ENCODE measurements around the gene GNB1L.
"Not testable (repeated sequence)": the region's sequence is repeated elsewhere in the genome, so short reads cannot be mapped to it uniquely, and the experiment has no call there.

Gene GNB1L

DNA sequence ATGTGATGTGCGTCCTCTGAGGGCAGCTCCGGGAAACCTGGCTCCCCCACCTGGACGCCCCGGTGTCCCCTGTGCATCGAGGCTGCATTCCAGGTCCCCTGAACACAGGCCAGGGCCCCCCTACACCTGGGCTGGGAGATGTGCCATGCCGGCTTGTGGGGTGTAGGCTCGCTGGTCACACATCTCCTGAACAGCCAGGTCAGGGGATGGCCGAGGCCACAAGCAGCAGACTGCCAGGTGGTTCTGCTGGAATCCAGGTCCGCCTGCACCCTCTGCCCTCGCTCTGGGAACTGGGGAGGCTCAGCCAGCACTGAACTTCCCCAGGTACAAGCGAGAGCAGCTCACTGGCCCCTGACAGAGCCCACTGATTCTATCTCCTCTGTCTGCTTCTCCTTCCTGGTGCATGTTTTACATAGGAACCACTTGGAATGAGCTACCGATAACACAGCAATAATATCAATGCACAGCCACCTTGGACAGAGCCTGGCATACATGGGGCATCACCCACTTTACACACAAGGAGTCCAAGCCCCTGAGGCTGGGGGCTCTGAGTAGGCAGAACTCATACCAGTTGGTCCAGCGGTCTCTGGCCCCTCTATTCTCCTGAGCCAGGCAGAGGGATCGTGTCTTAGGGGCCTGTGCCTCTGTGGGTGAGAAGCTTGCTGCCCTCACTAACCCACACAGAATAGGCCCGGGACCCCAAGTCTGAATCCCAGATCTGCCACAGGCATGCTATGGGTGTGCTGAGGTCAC, 47.3 kb downstream of the GNB1L start:
- no peak for FAIRE-seq

DNA sequence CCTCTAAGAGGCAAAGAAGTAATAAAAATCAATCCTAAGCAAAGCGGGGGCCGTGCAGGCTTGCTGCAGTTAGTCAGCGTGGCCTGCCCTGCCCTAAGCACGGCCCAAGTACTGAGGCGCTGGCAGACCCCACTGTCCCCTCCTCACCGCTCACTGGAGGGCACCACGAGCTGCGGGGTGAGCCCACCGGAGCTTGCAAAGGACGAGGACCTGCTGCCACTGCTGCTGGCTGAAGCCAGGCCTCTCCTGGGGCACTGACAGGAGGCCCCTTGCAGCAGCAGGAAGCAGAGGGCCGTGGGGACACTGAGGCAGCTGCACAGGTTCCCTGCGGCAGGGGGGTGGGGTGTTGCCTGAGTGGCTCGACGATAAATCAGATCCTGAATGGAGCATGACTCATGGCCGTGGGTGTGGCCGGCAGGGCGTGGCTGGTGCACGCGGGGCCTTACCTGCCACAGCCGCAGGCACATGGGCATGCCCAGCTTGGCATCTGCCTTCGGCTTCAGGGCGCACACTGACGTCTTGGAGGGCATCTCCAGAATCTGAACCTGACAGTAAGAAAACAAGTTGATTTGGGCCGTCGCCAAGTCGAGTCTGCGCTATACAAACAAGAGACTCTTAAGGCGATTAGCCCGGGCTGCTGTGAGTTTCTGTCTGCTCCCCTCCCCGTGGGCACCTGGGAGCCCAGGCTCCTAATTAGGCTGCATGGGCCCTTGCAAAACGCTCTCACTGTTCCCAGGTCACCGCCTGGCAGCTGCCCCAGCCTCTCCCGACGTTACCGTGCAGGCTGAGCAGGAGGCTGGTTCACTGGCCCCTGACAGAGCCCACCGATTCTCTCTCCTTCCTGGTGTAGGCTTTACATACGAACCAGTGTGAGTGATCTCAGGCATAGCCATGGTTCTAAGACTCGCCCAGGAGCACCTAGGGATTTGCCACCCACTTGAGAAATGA, 48.2 kb downstream of the GNB1L start:
- no peak for FAIRE-seq

DNA sequence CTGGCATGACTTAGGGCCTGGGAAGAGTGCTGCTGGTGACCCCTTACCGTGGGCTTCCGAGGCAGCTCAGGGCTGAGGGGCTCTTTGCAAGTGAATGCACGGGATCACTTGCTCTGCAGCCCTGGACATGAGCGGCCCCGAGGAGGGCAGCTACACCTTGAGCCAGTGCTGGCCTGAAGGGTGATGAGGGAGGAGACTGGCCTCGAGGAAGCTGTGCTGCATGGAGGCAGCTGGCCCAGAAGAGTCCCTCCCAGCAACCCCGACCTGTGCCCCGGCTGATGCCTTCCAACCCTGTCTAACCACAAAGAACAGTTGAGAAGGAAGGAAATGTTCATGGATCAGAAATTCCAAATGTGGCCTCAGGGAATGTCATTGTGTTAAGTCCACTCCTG, 48.9 kb downstream of the GNB1L start:
- no peak for FAIRE-seq

DNA sequence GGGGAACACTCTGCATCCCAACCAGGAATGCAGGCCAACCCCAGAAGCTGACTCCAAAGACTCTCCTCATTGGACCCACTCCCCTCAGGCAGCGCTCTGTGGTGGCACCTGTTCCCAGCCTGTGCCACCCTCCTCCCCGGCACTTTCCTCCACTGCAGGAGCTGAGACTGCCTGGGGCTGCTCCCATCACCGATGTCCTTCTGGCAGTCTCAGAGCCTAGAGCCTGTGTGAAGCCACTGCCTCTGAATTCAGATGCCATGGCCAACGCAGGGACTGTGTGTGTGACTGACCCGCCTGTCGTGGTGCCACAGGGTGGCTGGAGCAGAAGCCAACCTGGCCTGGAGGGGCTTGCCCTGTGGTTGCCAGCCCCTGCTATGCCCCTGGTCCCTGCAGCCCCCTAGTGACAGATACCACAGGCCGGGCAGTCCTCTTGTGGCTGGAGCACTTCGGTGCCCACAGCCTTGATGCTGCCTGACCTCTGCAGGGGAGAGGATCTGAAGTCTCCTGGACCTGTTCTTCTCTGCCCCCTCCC, 50.9 kb downstream of the GNB1L start:
- no peak for FAIRE-seq

DNA sequence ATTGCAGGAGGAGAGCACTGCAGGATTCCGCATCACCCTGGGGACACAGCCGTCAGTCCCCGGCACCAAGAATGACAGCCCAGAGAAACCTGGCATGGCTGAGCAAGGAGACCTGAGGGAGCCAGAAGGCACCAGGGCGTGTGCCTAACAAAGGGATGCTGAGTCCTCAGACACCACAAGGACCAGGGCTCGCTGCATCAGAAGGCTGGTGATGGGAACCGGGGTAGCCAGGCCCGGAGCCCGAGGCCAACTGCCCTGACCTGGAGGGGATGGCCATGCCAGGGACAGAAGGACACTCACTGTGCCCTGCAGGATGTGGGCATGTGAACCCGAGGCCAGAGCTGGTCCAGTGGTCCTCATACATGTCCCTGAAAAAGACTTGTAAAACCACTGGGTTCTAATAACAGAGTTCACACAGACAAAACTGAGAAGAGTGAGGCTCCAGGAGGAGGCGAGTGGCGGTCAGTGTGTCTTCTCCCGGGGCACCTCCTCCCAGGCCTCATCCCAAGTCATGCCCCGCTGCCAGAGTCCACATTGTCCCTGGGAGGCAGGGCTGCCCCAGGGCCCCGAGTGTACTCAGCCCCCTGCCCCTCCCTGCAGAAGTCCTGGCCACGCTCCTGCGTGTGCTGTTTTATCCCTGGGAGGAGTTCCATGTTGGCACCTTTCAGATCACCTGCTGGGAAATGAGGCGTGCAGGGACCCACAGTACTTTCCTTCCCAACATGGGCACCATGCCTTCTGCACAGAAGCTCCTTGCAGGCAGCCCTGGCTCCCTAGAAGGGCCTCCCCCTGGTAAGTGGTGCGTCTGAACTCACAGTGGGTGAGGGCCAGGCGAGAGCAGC, 51.6 kb downstream of the GNB1L start:
- no peak for FAIRE-seq

DNA sequence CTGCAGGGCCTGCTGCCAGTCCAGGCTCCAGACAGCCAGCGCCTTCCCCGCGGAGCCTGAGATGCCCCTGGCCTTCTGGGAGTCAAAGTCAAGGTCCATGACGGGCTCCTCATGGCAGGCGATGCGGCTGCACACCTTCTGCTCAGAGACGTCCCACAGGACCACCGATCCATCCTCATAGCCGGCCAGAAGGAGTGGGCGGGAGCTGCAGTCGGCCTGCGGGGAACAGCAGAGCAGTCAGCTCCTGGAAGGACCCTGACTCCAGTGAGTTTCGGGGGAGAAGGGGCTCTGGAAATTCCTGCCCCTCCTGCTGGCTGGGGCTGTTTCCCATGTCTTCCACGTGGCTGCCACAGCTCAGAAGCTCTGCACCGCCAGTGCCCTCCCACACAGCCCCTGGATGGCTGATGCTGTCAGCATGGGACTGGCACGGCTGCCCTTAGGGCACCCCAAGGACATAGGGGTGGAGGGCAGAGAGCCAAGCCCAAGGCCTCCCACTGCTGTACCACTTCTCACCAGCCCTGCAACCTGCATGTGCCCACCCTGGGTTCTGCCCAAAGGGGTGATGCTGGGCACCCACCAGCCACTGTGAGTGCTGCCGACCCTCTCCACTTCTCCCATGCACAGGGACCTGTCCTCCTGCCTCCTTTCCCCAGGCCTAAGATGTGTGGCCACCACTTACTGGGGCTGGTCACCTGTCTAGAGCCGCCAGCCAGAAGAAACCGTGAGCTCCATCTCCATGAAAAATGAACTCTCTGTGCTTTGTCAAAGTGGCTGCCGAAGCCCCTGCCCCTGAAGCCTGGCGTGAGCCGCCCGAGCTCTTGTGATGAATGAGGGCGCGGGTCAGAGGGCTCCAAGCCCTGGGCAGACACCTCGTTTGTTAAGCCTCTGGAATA, 52.4 kb downstream of the GNB1L start:
- no peak for FAIRE-seq

DNA sequence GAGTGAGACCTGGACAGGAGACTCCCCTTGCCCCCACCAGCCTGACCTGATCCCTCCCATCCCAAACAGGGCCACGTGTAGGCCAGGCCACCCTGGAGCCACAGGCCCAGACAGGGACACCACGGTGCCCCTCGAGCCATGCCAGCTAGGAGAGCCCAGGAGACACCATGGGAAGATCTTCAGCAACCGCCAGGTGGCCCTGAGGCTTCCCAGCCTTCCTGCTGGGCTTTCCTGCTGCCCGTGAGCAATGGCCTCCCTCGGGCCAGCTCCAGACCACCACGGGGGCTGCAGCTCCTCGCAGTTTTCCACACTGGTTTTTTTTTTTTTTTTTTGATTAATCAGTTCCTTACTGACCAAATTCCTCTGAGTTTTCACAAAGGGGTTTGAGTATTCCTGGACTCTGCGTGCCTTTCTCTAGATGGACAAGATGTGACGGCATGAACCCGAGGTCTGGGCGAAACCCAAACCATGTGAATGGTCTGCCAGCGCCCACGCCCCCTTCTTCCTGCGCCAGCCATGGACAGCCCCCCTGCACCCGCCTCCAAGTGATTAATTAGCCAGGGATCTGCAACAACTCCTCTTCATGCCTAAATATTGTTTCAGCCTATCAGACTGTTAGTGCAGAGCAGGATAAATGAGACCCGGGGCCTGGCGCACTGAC, 53.2 kb downstream of the GNB1L start:
- FAIRE-seq: no peak

DNA sequence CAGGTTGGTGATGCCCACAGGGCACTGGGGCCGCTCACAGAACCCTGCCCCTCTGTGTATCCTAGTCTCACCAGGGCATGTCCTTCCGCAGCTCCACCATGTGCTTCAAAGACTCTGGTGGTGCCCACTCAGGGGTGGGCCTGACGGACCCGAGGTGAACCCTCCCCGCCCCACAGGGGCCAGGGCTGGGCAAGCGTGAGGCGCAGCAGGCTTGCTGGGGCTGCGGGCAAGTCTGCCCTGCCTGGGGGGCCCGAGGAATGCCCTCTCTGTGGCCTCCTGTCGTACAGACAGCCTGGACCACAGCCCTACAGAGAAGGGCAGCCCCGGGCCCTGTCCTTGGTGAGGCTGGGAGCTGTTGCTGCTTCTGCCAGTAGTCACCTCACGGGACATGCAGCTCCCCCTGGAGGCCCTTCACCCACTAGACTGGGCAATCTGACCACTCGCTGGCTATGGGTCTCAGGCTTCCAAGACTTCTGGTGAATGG, 53.9 kb downstream of the GNB1L start:
- FAIRE-seq: no peak

DNA sequence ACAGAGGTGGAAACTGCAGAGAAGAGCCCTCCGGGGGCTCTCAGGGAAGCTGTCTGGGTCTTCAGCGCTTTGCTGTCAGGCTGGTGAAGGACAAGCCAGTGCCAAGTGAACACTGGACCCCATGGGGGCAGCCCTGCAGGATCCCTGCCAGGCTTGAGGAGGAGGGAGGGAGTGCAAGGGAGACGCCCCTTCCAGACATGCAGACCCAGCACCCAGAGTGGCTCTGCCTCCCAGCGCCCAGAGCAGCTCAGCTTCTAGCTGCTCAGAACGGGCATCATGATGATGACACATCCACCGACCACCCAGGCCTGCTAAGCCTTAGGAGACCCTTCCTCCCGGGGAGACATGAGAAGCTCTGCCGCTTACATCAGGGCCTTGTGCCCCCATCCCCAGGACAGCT, 54.4 kb downstream of the GNB1L start:
- no peak for FAIRE-seq

DNA sequence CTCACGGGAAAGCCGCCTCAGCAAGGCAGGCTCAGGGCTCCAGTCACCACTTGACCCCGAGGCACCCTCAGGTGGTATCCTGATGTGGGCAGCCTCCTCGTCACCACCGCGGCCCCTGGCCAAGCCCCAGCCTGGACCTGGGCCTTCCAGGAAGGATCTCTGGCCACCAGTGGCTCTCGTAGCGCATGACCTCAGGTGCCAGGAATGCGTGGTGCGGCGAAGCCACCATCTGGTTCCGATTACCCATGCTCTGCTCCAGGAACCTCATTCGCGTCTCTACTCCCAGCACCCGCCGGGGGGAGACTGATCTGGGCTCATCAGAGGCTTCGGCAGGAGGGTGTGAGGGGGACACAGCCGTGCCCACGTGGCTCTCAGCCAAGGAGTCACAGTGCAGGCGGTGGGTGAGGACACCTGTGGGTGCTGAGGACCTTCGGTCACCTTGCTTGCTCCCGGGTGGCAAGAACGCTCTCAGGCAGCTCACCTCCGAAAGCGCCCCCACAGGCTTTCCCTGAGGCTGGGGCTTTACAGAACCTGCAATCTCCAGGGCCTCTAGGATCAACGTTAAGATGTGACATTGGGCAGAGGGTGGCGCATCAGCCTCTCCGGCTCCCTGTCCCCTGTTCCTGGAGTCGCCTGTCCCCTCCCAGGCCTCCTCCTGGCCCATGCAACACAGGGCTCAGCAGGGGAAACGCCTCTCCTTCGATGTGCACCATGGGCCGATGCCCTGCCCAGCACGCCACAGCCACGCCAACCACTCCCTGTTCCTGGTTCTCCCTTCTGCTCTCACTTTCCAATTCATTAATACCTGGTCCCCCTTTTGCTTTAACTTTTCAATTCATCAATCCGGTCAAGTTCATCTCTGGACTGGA, 55.1 kb downstream of the GNB1L start:
- FAIRE-seq: no peak

DNA sequence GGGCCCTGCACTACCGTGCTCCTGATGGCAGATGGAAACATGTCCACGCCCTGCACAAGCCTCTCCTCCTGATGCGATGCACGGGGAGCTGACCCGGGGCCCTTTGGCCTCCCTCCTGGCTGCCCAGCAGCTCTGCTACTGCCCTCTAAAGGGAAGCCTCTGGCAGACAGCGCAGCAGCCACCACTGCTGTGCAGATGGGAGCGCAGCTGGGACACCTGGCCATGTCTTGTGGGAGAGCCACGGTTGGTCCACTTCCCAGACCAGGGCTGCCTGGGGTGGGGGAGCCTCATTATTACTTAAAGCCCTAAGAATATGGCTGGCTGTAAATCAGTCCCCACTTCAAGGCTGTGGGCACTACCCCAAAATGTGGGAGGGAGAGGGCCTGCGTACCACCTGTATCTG, 55.8 kb downstream of the GNB1L start:
- FAIRE-seq: no peak

DNA sequence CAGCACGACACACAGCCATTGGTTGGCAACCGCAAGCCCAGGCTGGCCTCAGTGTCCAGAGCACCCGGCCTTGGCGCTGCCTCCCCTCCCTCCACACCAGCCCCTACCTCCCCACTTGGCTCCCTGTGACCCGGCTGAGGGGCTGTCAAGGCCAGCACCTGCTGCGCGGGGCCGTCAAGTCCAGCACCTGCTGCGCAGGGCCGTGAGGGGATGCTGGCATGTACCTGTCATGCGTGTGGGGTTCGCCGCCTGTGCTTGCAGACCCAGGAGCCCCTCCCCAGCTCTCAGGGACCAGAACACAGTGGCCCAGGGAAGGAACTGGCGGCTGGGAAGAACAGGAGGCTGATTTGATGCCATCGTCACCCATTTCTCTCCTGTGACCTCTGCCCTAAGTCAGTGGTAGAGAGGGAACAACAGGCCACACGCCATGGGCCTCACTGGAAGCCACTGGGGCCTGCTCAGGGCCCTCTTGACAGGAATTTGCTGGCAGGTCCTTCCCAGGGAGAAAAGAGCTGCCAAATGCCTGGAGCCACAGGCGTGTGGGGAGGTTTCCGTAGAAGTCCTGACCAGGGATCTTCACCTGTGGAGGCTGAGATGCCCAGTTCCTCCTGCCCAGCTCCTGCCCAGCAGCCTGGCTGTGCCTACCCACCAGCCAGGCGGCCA, 56.5 kb downstream of the GNB1L start:
- FAIRE-seq: no peak

DNA sequence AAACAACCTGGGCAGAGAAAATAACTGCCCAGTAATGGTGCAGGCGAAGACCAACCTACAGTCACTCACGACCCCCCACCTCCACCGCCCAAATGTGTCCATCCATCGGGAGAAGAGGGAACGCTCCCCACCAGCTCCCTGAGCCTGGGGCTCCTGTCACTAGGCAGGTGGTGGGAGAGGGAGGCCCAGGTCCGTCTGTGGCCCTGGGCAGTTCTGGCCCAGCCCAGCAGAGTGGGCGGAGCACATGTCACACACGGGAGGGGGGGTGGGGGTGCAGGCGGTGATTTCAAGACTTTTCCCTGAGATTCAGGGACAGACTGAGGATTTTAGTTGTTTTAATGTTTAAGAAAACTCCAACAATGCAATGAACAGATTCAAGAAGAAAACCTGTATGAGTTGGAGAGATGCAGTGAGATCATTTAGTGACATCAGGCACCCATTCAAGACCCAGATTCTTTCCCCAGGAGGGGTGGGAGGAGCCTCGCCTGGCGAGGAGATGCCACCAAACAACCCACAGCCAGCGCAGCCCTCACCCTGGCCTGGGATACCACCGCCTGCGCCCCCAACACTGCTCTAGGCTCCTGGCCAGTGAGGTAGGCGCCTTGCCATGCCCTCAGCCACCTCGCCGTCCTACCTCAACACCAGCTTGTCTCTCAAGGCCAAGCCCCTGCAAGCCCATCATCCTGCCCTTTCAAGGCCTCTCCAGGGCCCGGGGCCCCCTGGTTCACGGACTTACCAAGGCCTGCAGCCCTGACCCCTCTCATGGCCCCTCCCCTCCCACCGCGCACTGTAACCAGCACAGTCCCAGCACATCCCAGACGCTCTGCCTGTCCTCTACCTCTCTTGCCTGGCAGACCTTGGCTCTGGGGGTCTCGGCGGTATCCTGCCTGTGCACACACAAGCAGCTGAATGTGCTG, 57.3 kb downstream of the GNB1L start:
- FAIRE-seq: no peak

DNA sequence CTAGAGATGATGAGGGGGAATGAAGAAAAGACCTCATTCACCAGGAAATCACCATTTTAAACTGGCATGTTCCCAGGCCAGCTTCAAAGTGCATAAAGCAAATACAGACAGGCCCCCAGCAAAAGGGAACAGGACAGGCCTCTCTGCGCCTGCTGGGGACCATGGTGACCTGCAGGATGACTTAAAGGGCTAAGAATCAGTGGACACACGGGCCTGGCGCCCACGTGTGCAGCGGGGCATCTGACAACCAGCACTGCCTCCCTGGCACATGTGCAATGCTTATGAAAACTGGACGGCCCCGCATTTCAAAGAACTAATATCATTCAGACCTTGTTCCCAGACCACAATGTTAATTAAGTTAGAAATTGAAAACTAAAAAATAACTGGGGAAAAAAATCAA, 58.5 kb downstream of the GNB1L start:
- FAIRE-seq: no peak

DNA sequence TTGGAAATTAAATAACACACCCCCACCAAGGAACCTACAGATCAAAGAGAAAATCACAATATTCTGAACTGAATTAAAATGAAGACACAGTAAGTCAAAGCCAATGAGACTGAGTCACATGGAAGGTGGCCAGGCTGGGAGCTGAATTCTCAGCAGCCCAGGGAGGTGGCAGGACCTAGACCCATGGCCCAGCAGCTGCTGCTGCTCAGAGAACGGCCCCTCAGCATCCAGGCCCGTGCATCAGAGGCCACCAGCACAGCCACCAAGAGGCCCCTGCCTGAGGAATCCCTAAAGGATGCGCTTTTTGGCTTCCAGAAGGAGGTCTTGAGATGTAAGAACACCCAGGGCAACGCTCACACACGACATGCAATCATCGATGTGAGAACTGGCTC, 59.1 kb downstream of the GNB1L start:
- FAIRE-seq: no peak

DNA sequence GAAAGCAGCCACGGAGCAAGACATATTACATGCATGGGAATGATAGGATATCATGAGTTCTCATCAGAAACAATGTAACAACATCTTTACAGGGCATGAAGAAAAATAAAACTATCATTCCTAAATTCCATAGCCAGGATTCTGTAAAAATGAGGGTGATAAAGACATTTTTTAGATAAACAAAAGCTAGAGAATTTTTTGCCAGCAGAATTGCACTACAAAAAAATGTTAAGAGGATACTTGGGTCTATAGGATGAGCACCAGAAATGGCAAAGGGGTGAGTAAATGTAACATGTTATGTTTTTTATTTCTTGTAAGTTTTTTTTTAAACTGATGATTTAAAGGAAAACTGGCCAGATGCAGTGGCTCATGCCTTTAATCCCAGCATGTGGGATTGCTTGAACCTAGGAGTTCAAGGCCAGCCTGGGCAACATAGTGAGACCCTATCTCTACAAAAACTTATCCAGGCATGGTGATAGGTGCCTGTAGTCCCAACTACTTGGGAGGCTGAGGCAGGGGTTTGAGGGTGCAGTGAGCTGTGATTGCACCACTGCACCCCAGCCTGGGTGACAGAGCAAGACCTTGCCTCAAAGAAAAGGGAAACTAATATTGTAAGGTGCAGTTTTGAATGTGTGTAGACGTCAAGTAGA, 60.9 kb downstream of the GNB1L start:
- no peak for FAIRE-seq

DNA sequence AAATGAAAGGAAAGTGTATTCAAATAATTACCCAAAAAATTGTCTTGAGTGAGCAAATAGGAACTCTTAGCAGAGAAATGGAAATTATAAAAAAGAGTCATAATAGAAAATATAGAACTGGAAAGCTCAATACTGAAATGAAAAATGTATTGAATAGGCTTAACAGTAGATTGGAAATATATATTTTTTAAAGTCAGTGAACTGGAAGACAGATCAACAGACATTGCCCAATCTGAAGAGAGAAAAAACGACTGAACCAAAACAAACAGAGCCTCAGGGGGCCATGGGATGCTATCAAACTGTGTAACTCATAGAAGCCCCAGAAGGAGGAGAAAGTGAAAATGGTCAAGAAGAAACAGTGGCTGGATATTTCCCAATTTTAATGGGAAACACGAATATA, 61.5 kb downstream of the GNB1L start:
- FAIRE-seq: no peak

DNA sequence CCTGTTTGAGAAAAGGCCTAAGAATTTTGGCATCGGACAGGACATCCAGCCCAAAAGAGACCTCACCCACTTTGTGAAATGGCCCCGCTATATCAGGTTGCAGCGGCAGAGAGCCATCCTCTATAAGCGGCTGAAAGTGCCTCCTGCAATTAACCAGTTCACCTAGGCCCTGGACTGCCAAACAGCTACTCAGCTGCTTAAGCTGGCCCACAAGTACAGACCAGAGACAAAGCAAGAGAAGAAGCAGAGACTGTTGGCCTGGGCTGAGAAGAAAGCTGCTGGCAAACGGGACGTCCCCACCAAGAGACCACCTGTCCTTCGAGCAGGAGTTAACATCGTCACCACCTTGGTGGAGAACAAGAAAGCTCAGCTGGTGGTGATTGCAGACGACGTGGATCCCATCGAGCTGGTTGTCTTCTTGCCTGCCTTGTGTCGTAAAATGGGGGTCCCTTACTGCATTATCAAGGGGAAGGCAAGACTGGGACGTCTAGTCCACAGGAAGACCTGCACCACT, 62.2 kb downstream of the GNB1L start:
- FAIRE-seq: not testable (repeated sequence)

Measured in G401.6 (cell line).